Measurements from ENCODE around the gene IL17B. TPM values are rescaled to one million over a fixed set of nuclear protein-coding genes. Genes with fewer than 3 reads are reported as not detected.

IL17B gene
- total RNA-seq, result not detected in 2 replicates

DNA sequence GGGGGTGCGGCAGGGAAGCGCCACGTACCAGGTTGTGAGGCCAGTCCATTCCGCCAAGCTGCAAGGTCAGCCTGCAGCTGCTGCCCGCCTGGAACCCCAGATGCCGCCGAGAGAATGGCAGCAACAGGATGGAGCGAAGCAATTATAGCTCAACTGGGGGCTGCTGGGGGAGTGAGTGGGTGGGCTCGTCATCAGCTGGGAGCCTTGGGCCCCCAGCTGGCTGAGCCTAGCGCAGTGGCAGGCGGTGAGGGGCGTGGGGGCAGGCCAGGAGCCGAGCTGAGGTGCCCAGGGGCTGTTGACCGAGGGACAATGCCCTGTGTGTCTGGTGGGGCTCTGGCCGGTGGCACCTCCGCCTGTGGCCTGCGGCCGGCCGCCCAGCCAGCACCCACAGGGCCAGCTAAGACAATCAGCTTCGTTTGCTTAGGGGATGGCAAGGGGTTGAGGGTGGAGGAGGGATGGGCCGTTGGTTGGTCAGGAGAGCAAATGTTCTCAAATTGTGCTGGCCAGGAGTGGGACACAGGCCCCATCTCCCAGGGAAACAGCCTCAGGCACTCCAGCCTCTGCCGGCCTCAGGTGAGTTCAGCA lies at the start of gene IL17B:
Gene IL17B, minus strand, starts transcription at position 116 of the 585 bp plus-strand sequence. Its CDS starts 67 bp downstream, at position 49.

DNA sequence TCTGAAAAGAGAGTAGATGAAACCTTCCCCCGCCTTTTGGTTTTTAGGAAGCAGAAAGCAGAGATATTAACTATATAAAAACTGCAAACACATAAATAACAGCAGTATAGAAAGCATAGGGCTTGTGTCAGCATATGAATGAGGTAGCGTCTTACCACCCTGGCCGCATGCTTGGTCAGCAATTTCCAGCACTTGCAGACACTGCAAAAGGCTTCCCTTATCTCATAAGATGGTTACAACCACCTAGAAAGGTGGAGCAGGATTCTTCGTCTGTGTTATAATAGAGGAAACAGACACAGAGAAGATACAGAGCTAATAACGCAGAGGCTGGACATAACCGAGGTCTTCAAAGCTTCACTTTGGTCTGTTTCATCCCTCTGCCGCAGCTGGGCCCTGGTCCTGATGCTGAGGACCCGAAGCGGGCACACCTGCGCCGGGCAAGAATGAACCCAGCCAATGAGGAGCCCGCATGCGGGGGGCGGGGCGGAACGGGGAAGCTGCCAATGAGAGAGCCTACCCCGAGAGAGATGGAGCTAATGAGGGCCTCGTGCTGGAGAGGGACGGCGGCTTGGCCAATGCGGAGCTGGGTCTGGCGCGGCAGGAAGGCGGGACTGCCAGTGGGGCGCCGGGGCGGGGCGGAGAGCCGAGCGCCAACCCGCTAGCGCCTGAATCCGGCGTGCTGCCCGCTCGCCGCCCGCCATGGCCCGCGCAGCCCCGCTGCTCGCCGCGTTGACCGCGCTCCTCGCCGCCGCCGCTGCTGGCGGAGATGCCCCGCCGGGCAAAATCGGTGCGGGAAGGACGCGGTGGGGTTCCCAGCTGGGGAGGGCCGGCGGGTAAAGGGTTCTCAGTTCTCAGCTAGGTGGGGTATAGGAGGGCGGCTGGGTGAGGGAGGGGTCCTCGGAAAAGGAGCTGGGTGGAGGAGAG lies 21.5 kb downstream of the IL17B start, which contains the start of gene PCYOX1L:
Gene PCYOX1L, plus strand, starts transcription at position 677 of the 924 bp plus-strand sequence. Its CDS starts 23 bp downstream, at position 700.

DNA sequence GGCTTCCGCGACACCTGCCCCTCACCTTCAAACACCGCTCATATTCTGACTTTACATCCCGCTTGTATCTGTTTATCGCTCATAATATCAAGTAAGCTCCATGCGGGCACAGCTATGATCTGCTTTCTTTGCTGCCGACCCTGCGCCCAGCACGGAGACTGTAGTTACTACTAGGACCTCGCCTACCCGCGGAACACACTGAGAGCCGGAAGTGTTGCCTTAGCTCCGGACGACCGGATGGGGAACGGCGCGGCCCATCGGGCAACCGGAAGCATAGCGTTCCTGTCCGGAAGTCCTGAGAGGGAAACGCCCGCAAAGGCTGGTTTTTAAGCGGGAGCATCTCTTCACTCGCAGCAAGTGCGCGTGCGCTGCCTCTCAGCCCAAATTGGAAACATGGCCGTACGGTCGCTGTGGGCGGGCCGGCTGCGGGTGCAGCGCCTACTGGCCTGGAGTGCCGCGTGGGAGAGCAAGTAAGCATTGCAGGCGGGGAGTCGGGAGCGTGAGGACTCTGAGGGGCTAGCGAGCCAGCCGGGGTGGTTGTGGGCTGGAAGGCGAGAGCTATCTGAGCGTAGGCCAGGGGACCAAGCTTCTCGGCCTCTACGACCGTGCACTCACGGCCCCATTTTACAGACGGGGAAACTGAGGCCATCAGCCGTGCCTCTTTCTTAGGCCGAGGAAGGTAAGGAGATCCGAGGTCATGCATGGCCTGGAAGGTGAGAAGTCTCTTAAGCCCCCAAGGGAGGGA lies 33.8 kb downstream of the IL17B start, which contains the start of gene GRPEL2:
Gene GRPEL2, plus strand, starts transcription at position 353 of the 745 bp plus-strand sequence. Its CDS starts 41 bp downstream, at position 394.

Other genes starting within 250 kb of the IL17B start
- gene ABLIM3, start 237.8 kb downstream of the IL17B start, total RNA-seq, result 51.7 and 57.6 TPM in 2 replicates
- gene AFAP1L1, start 107.4 kb downstream of the IL17B start, total RNA-seq, result 69.0 and 72.3 TPM in 2 replicates
- gene GRPEL2, start 33.8 kb downstream of the IL17B start, total RNA-seq, result 14.3 and 17.5 TPM in 2 replicates
- gene PCYOX1L, start 21.2 kb downstream of the IL17B start, total RNA-seq, result 7.6 and 8.0 TPM in 2 replicates
- gene CSNK1A1, start 172.1 kb upstream of the IL17B start, total RNA-seq, result 229 and 240 TPM in 2 replicates
- gene ARHGEF37, start 202.2 kb upstream of the IL17B start, total RNA-seq, result 3.3 and 5.6 TPM in 2 replicates